GM19372 (cell line): ENCODE results near the gene FREY1.

Experiments
- ATAC-seq: cut with Tn5 transposase; IDR thresholded peaks from one replicate; pipeline ENCODE4 v1.9.1; 2021; ENCODE audit warnings: mild to moderate bottlenecking, low read depth, moderate library complexity; ENCODE audit not compliant: unreplicated experiment

The FREY1 gene

DNA sequence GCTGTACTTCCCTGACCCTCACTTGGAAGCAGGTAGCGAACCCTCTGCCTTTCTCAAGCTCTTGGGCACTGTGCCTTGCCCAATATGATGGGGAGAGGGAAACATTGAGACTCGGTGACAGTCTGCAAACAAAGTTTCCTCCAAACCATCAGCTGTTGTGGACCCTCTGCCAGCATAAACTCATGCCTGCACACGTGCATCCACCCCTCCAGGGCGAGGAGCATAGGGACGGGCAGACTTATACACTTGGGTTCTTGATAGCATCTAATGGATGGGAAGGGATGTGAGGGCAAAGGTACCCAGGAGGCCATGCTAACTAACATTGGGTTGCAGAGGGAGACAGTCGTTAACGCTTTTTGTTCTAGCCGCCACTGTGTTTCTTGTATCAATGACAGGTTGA lies 29.9 kb downstream of the FREY1 start:
- ATAC-seq = no peak

DNA sequence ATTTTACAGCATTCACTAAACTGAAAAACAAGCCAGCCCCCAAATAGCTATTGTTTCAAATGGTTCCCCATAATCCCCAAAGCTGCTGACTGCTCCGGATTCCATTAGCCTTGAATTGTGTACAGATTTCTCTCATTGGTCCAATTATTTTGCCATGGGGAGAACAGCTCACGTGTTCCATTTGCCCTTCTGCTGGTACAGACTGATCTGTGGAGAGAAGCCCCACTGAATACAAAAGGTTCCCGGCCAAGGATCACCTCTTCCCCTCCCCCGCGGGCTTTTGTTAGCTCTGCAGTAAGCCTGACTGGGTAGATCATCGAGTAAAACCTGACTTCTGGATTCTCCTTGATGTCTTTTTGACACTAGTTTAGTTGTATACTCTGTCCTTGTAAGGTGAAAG lies 30.7 kb downstream of the FREY1 start:
- no peak for ATAC-seq

DNA sequence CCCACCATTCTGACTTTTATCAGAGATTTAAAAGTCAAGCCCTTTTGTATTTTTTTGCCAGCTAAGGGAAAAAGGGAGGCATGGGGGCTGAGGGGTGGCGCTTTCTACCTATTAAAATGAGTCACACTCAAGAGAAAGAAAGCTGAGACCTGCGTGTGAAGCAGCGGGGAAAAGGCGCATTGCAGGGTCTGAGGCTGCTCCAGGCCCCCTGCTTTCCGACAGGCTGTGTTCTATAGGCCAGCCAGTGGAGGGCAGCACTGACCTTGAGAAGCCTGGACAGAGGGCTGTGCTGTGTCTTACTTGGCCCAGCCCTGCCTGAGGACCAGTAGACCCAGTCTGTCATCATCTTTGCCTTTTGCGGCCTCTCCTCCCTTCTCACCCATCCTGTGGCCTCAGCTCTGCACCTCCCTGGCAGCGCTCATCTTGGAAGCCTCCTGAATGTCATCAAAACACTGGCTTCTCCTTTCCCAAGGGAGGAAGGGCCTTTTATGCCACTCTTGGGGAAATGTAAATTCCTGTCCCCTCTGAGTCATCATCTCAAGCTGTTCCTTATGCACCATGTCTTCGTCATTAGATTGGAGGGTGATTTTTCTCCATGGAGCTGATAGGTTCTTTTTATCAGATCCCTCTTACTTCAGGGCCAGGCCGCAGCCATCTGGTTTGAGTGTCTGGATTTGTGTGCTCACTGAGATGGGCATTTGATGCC lies 34.3 kb downstream of the FREY1 start:
- ATAC-seq = no peak

DNA sequence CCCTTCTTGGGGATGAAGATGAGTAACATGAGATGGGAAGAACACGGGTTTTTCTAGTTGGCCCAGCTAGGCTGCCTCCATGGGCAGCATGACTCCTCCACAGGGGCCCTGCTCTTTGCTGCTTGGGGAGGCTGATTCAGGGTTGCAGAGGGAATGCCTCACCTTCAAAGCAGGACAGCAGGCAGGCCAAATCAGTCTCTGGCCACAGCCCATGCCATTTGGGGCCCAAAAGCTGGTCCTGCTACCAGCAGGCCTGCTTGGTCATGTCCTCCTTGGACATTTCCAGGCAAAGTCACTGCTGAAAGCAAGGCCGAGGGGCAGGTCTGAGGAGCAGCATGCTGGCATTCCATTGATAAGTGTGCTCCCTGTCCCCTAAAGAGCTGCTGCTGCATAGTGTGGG lies 35.4 kb downstream of the FREY1 start:
- ATAC-seq = no peak

DNA sequence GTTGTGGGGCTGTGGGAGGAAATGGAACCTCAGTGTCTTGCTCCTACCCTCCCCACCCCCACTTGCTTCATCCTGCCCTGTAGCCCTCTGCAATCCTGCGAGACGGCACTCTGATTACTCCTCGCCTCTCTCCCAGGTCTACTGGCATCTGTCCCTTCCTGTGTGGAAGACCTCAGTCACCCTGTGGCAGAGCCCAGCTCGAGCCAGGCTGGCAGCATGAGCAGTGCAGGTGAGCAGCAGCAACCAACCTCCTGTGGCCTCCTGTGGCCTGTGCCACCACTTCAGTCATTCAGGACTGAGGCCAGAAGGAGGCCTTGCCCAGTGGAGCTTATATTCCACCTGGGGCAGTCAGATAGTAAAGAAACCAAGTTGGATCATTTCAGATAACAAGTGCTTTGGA lies 36.4 kb downstream of the FREY1 start:
- ATAC-seq = no peak

DNA sequence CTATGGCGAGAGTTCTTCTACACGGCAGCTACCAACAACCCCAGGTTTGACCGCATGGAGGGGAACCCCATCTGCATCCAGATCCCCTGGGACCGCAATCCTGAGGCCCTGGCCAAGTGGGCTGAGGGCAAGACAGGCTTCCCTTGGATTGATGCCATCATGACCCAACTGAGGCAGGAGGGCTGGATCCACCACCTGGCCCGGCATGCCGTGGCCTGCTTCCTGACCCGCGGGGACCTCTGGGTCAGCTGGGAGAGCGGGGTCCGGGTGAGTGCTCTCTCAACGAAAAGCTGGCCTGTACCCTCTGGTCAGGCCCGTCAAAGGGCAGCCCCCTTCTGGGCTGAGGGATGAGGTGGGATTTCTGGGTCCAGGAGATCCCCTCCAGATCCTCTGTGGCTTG lies 37.5 kb downstream of the FREY1 start:
- no peak for ATAC-seq

DNA sequence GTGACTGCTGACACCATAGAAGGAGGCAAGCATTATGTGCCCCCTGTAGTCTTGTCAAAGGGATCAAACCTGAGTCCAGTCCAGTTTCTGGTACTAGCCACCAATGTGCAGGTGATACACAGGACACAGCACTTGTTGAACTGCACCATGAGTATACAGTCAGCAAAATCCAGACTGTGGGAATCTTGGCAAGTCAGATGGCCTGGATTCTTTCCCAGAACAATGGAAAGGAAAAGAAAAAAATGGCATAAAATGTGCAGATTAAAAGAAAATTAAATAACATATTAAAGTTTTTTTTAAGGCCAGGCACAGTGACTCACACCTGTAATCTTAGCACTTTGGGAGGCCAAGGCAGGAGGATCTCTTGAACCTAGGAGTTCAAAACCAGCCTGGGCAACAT lies 43.0 kb downstream of the FREY1 start:
- no peak for ATAC-seq

DNA sequence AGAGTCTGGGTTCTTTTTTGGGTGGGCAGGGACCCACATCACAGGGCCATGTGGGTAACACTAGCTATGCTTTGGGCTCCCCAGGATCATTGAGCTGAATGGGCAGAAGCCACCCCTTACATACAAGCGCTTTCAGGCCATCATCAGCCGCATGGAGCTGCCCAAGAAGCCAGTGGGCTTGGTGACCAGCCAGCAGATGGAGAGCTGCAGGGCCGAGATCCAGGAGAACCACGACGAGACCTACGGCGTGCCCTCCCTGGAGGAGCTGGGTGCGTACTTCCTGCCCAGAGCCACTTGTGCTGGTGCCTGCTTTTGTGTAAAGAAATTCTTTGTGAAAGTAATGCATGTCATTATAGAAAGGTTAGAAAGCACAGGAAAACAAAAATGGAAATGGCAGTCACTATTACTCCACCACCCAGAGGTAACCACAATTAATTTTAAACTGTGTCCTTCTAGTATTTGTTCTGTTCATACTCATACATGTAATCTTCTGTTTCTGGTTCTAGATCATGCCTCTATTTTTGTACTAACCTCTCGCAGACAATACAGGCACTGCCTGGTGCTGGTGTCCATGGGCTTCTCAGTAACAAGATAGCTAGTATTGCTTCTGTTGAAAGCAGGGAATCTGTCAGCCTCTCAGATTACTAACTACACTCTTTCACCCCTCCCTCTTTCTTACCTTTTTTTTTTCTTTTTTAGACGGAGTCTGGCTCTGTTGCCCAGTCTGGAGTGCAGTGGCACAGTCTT lies 46.1 kb downstream of the FREY1 start:
- no peak for ATAC-seq

DNA sequence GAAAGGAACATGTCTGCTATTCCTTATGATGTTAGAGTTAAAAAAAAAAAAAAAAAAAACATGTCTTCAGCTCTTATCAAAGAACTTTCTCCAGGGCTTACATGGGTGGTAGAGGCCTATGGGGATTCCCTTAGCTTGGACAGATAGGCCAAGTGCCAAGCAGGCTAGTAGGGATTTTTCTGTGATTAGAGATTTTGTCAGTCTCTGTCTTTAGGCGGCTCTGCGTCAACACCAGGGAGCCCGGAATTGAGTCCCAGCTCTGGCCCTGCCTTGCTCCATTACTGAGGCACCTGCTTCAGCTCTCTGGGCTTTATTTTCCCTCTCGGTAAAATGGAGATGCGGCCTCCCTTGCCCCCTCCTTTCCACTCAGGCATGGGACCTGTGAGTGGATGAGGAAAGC lies 46.7 kb downstream of the FREY1 start:
- no peak for ATAC-seq

DNA sequence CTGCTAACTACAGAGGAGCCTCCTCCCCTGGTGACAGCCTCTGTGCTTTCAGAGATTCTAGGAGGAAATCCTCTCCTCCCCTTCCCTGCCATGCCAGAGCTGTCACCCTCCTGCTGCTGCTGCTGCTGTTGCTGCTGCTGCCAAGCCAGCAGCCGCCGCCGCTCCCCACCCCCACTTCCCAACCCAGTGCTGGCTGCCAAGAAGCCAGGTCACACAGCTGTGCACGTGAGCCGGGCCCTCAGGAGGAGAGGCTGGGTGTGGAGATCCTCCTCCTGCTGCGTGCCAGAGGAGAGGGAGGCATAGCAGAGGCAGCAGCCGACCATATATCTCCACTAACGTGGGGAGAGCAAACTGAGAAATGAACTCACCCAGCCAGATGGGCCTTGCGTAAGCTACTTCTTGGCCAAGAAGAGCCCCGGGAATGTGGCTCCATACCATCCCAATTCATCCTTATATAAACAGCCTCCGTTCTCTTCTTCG lies 47.4 kb downstream of the FREY1 start:
- no peak for ATAC-seq

DNA sequence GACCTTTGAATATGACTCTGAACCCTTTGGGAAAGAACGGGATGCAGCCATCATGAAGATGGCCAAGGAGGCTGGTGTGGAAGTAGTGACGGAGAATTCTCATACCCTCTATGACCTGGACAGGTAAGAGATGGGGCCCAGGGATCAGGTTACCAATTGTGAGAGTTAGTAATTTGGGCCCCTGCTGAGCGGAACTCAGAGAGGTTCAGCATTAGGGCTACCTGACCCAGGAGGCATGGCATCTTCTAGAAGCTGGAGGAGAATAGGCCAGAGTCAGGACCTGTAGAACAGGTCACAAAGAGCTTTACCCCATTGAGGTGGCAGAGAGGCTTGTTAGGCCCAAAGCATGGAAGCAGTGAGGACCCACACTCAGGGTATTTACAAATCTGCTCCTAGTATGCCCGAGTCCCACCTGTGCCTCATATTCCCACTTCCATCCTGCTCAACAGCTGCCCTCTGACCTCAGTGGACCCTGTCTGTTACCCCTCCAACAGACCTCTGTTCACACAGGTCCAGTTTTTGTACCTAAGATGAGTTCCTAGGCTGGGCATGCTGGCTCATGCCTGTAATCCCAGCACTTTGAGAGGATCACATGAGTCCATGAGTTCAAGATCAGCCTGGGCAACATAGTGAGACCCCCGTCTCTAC lies 48.2 kb downstream of the FREY1 start:
- ATAC-seq = no peak

DNA sequence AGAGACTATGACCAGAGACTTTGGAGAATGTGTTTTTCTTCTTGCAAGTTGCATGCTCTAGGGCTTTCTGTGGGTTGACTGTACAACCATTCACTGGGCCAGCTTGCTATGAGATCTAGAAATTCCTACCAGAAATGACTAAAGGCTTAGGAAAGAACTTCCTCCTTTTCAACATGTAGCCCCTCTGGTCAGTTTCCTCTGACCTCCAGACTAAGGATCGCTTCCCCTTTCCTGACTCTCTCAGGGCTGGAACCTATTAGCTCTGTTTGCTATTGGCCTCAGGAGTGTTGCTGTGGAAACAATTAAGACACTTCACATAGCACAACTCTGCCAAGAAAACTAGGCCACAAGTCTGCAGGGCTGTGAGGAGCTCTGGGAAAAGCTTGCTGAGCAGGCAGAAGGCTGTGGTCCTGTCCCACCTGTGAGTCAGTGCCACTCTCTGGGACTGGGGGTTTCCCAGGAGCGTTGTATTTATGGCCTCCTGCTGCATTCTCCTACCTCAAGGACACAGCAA lies 49.1 kb downstream of the FREY1 start:
- no peak for ATAC-seq
